ENCODE measurements around the gene ZNF213.

- TF ChIP-seq, protein P1, sequence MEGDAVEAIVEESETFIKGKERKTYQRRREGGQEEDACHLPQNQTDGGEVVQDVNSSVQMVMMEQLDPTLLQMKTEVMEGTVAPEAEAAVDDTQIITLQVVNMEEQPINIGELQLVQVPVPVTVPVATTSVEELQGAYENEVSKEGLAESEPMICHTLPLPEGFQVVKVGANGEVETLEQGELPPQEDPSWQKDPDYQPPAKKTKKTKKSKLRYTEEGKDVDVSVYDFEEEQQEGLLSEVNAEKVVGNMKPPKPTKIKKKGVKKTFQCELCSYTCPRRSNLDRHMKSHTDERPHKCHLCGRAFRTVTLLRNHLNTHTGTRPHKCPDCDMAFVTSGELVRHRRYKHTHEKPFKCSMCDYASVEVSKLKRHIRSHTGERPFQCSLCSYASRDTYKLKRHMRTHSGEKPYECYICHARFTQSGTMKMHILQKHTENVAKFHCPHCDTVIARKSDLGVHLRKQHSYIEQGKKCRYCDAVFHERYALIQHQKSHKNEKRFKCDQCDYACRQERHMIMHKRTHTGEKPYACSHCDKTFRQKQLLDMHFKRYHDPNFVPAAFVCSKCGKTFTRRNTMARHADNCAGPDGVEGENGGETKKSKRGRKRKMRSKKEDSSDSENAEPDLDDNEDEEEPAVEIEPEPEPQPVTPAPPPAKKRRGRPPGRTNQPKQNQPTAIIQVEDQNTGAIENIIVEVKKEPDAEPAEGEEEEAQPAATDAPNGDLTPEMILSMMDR (IDR thresholded peaks at IDR 0.05; ENCODE audit: low read length), result no peak
- TF ChIP-seq EZH2 (IDR thresholded peaks at IDR 0.05; ENCODE audit: borderline replicate concordance, low read length), result no peak
Observed at GRCh38 chr16:3148256-3149192, 13.7 kb downstream of the ZNF213 start.

Data from OCI-LY1 (cell line).